Testis (tissue), 2 donors: Measurements from ENCODE around the gene MAPK10.

ENCODE experiments used
- POLR2A ChIP-seq: fragments of 450-650 bp; IDR thresholded peaks from one replicate; pipeline ENCODE4 v1.6.1; 2017; ENCODE audit warnings: antibody characterized with exemption, mild to moderate bottlenecking, moderate library complexity
- TF ChIP-seq, protein P1 (sequence below), 3 experiments: fragments of 450-650 bp in 2 of 3; fragments of 200-600 bp in 1 of 3; sonication (generic) in 1 of 3; IDR thresholded peaks; one replicate each; pipeline ENCODE4 v1.5.1; 2016 to 2019; ENCODE audit warnings: antibody characterized with exemption in 3 of 3, mild to moderate bottlenecking in 2 of 3, moderate library complexity in 1 of 3

DNA sequence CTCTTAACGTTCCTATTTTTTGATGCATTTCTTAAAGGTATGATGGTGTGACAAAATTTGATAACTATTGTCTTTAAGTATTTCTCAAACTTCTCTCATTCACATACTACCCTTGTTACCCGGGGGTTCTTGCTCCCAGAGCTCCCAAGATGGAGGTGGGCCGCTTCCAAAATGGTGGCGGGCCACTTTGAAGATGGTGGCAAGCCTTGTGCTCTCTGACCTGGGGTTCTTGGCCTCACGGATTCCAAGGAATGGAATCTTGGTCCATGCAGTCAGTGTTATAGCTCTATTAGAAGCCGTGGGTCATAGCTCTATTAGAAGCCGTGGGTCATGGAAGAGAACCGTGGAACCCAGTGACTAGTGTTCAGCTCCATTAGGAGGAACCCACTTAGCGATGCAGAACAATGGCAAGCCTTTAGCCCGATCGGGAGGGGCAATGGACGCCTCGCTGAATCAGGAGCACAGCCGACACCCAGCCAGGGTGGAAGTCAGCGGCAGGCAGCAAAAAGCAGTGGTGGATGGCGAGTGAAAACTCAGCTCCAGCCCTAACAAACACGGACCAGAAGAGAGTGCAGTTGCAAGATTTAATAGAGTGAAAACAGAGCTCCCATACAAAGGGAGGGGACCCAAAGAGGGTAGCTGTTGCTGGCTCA is 403.4 kb downstream of the MAPK10 start:
- TF ChIP-seq, protein P1, sequence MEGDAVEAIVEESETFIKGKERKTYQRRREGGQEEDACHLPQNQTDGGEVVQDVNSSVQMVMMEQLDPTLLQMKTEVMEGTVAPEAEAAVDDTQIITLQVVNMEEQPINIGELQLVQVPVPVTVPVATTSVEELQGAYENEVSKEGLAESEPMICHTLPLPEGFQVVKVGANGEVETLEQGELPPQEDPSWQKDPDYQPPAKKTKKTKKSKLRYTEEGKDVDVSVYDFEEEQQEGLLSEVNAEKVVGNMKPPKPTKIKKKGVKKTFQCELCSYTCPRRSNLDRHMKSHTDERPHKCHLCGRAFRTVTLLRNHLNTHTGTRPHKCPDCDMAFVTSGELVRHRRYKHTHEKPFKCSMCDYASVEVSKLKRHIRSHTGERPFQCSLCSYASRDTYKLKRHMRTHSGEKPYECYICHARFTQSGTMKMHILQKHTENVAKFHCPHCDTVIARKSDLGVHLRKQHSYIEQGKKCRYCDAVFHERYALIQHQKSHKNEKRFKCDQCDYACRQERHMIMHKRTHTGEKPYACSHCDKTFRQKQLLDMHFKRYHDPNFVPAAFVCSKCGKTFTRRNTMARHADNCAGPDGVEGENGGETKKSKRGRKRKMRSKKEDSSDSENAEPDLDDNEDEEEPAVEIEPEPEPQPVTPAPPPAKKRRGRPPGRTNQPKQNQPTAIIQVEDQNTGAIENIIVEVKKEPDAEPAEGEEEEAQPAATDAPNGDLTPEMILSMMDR (IDR thresholded peaks at IDR 0.05), result no peak
- no peak for TF ChIP-seq POLR2A
